WI38 (cell line): Measurements from ENCODE around the gene SHROOM3.

ENCODE experiments used
- H3K4me3 ChIP-seq: 2 replicates; pipeline ENCODE4 v1.5.1; 2011; ENCODE audit warnings: low read depth, mild to moderate bottlenecking, control low read depth, low read length
- TF ChIP-seq, protein P1 (sequence below): IDR thresholded peaks from 2 replicates; pipeline ENCODE4 v1.5.1; 2012; ENCODE audit warnings: low read depth, mild to moderate bottlenecking, control low read depth, low read length

The SHROOM3 gene

DNA sequence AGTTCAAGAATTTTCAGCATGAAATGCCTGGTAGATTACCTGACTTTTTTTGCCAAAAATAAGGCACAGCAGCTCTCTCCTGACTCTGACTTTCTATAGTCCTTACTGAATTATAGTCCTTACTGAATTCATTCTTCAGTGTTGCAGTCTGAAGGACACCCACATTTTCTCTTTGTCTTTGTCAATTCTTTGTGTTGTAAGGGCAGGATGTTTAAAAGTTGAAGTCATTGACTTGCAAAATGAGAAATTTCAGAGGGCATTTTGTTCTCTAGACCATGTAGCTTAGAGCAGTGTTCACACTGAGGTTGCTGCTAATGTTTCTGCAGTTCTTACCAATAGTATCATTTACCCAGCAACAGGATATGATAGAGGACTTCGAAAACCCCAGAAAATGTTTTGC is 295.0 kb downstream of the SHROOM3 start:
- H3K4me3 ChIP-seq, result no peak overlapping the region
- TF ChIP-seq, protein P1, sequence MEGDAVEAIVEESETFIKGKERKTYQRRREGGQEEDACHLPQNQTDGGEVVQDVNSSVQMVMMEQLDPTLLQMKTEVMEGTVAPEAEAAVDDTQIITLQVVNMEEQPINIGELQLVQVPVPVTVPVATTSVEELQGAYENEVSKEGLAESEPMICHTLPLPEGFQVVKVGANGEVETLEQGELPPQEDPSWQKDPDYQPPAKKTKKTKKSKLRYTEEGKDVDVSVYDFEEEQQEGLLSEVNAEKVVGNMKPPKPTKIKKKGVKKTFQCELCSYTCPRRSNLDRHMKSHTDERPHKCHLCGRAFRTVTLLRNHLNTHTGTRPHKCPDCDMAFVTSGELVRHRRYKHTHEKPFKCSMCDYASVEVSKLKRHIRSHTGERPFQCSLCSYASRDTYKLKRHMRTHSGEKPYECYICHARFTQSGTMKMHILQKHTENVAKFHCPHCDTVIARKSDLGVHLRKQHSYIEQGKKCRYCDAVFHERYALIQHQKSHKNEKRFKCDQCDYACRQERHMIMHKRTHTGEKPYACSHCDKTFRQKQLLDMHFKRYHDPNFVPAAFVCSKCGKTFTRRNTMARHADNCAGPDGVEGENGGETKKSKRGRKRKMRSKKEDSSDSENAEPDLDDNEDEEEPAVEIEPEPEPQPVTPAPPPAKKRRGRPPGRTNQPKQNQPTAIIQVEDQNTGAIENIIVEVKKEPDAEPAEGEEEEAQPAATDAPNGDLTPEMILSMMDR, result no peak

DNA sequence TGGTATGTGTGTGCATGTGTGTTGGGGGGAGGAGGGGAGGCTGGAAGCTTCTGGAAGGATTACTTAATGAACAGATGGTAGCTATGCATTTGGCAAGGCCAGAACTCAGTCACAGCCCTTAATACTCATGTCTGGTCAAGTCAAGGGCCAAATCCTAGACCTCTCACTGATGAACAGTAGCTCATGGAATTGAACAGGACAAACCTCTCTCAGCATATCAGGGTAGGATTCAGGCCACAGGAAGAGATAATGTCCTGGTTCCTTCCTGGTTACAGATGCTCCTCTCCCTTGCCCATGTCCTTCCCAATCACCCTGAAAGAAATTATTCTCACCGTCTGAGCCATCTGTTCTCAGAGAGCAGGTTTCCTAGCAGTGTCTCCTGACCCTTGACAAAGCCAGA is 297.2 kb downstream of the SHROOM3 start:
- TF ChIP-seq, protein P1, result no peak
- H3K4me3 ChIP-seq, result no peak overlapping the region

DNA sequence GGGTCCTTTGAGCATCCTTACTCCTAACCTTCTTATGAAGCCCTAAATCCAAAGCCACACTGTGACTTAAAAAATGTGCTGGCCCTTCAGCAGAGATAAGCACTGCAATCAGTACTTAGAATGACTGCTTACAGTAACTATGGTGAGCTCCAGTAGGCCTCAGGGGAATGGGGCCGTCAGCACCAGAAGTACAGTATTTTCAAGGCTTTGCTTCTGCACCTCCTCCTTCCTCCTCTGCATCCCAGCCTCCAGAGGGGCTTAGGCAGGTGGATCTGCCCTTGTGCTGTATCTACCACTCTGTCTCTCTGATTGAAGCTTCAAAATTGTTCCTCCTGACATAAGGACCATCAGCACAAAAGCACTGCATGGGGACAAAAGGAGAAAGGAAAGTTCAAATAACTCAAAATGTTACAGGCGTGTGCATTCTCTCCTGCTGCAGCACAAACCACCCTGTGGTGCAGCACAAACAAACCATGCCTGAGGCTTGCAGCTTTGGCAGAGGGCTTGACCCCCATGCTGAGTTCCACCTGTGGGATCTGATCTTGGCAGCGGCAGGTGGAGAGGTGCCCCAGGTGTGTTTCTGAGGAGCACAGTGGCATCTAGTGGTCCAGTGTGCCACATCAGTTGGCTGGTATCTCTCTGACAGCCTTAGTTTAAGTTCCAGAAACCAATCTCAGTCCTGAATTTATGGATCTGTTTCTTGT is 298.2 kb downstream of the SHROOM3 start:
- TF ChIP-seq, protein P1, result no peak
- H3K4me3 ChIP-seq, result no peak overlapping the region

DNA sequence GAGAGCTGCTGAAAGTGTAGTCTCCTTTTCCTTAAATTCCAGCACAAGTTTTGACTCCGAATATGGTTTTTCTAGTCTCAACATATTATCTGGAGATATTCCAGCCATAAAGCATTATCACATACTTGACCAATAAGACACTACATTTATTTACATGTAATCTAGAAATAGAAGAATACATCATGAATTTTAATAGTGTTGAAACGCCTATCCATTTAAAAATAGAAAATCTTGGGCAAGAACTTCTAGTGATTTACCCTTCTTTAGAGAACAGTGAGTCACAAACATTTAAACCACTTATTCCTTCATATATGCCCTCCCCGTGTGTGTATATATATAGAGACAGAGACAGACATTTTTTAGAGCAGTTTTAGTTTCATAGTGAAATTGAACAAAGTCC is 301.4 kb downstream of the SHROOM3 start:
- TF ChIP-seq, protein P1, result no peak
- H3K4me3 ChIP-seq, result no peak overlapping the region

DNA sequence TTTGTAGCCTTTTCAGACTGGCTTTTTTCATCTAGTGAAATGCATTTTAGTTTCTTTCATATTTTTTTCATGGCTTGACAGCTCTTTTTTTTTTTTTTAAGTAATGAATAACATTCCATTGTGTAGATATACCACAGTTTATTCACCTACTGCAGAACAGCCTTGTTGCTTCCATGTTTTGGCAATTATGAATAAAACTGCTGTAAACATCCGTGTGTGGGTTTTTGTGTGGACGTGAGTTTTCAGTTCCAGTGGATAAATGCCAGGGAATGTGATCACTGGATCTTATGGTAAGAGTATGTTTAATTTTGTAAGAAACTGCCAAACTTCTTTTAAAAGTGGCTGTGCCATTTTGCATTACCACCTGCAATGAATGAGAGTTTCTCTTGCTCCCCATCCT is 302.2 kb downstream of the SHROOM3 start:
- TF ChIP-seq, protein P1, result no peak

DNA sequence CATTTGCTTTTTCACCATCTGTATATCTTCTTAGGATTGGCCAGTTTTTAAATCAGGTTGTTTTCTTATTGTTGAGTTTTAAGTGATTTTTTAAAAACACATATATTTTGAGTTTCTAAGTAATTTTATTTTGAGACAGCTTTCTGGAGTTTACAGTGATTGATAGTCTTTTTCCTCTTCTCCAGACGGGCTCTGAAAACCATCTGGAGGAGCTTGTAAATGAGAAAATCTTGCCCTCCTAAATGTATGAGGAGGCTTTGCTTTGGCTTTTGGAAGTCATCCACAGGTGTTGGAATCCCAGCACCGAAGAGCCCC is 302.7 kb downstream of the SHROOM3 start:
- TF ChIP-seq, protein P1, result no peak
- no peak overlapping the region for H3K4me3 ChIP-seq

More for the DNA sequence above, 302.2 kb downstream of the SHROOM3 start:
- no peak overlapping the region for H3K4me3 ChIP-seq

DNA sequence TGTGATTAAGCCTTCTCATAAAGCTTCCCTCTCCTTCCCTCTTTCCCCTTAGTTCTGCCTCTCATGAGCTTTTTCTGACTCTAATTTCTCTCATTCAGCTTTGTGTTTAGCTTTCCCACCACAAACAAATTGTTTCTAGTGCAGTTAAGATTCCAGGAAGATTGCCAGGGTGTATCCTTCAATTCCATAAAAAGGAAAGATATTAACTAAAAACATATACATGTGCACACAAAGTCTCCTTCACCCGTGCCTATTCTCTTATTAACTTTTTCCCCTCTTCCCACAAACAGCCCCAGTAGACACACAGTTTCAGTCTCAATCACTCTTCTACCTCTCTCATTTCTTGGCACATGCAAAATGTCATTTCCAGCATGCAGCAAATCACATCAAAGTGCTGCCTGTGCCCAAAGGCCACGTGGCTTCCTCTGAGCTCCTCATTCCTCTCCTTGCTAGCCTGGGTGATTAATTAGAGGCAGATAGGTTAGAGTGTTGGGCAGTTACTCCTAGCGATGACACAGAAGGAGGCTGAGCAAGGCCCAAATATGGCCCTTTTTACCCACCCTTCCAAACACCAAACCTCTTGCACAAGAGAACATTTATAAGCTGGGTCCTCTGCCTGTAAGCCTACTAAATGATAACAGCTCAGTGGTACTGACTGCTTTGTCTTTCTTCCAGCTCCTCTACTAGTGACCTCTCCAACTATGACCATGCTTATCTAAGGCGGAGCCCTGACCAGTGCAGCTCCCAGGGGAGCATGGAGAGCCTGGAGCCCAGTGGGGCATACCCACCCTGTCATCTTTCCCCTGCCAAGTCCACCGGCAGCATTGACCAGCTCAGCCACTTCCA is 303.3 kb downstream of the SHROOM3 start:
- no peak overlapping the region for H3K4me3 ChIP-seq

More for the DNA sequence above, 303.3 kb downstream of the SHROOM3 start:
- TF ChIP-seq, protein P1, result no peak
